Large intestine (tissue), 3 donors: ENCODE data around the gene ATP2B2. TPM values are rescaled to one million over a fixed set of nuclear protein-coding genes. Genes with fewer than 3 reads are reported as not detected.

Experiments used
- DNase-seq, 2 donors: peaks; one replicate each; pipeline versions ENCODE4 v3.0.0 to v3.0.0-alpha.2; 2013
- H3K27ac ChIP-seq: one replicate; pipeline ENCODE4 v1.5.1; 2013; ENCODE audit warnings: low read length
- H3K27me3 ChIP-seq: 2 replicates; pipeline ENCODE4 v1.6.1; 2013; ENCODE audit warnings: low read length; ENCODE audit not compliant: control insufficient read depth, insufficient read depth
- H3K36me3 ChIP-seq: 2 replicates; pipeline ENCODE4 v1.6.1; 2013; ENCODE audit warnings: low read length; ENCODE audit not compliant: control insufficient read depth, insufficient read depth
- H3K4me1 ChIP-seq: one replicate; pipeline ENCODE4 v1.6.1; 2013; ENCODE audit warnings: low read length; ENCODE audit not compliant: control insufficient read depth, insufficient read depth
- H3K4me3 ChIP-seq: one replicate; pipeline ENCODE4 v1.5.1; 2013; ENCODE audit warnings: low read length
- H3K9me3 ChIP-seq: one replicate; pipeline ENCODE4 v1.6.1; 2013; ENCODE audit warnings: mild to moderate bottlenecking, low read depth, low read length, moderate library complexity; ENCODE audit not compliant: control insufficient read depth
- WGBS: methylation state at CpG from one replicate; pipeline ENCODE4 v1.1.5; 2013; ENCODE audit warnings: low lambda C conversion rate; ENCODE audit not compliant: insufficient coverage; 5-methylcytosine and 5-hydroxymethylcytosine counted together
- polyA plus RNA-seq: library from polyadenylated mRNA; unstranded; fragments of 120-200 nt; gene quantifications from one replicate; pipeline ENCODE4 v1.2.1, GENCODE V29; 2013

The ATP2B2 gene
- polyA plus RNA-seq, 1 donor = 1.5 TPM

- peaks cover 36% of the 10 kb centered on the region for H3K27me3 ChIP-seq
- 80% methylated on average over 2 of the region's 10 CpGs for WGBS
Measured at GRCh38 chr3:10327592-10327991, 177.8 kb downstream of the ATP2B2 start.

GRCh38 chr3:10322352-10322710, 183.1 kb downstream of the ATP2B2 start:
- Histone ChIP-seq H3K36me3 (peaks cover 17% of the 10 kb centered on the region), H3K27ac (no peak overlapping the region), H3K4me3 (no peak overlapping the region), H3K27me3 (peaks cover 5% of the 10 kb centered on the region), H3K4me1 (peaks cover 19% of the 10 kb centered on the region), H3K9me3 (no peaks in the 10 kb centered on the region)
- DNase-seq = no peak
- WGBS = no CpG with 5 or more reads among the region's 1 CpG

More at GRCh38 chr3:10327592-10327991, 177.8 kb downstream of the ATP2B2 start:
- Histone ChIP-seq H3K4me3 (no peak overlapping the region), H3K4me1 (no peaks in the 10 kb centered on the region), H3K9me3 (no peaks in the 10 kb centered on the region), H3K36me3 (no peaks in the 10 kb centered on the region), H3K27ac (no peak overlapping the region)
- DNase-seq = no peak

- peaks cover 5% of the 10 kb centered on the region for H3K27me3 ChIP-seq
- no peak overlapping the region for H3K4me3 ChIP-seq
- no peak overlapping the region for H3K27ac ChIP-seq
- H3K36me3 ChIP-seq = peaks cover 21% of the 10 kb centered on the region
- WGBS = no CpG with 5 or more reads among the region's 8 CpGs
- no peaks in the 10 kb centered on the region for H3K9me3 ChIP-seq
- peaks cover 23% of the 10 kb centered on the region for H3K4me1 ChIP-seq
- no peak for DNase-seq
Measured at GRCh38 chr3:10321630-10322351, 183.6 kb downstream of the ATP2B2 start.

- peaks cover under 1% of the 10 kb centered on the region for H3K27me3 ChIP-seq
- no peak for DNase-seq
- H3K36me3 ChIP-seq = peaks cover 35% of the 10 kb centered on the region
- H3K4me1 ChIP-seq = peaks cover 23% of the 10 kb centered on the region
- H3K4me3 ChIP-seq = peak overlapping the region; percentile 86
- WGBS = no CpG with 5 or more reads among the region's 9 CpGs
- no peaks in the 10 kb centered on the region for H3K9me3 ChIP-seq
- peak overlapping the region; percentile 80 for H3K27ac ChIP-seq
Measured at GRCh38 chr3:10320320-10320677, 185.1 kb downstream of the ATP2B2 start.

GRCh38 chr3:10319804-10320203, 185.6 kb downstream of the ATP2B2 start:
- 30% methylated on average over 2 of the region's 3 CpGs for WGBS
- DNase-seq = no peak
- H3K27ac ChIP-seq = peak overlapping the region; percentile 80
- peaks cover 23% of the 10 kb centered on the region for H3K4me1 ChIP-seq
- peak overlapping the region; percentile 86 for H3K4me3 ChIP-seq
- peaks cover 40% of the 10 kb centered on the region for H3K36me3 ChIP-seq
- no peaks in the 10 kb centered on the region for H3K9me3 ChIP-seq
- no peaks in the 10 kb centered on the region for H3K27me3 ChIP-seq

- peak overlapping the region; percentile 41 for H3K4me3 ChIP-seq
- peaks cover 45% of the 10 kb centered on the region for H3K36me3 ChIP-seq
- H3K27ac ChIP-seq = peak overlapping the region; percentile 47
- DNase-seq = peak; percentile 30 to 77
- H3K4me1 ChIP-seq = peaks cover 23% of the 10 kb centered on the region
- H3K27me3 ChIP-seq = no peaks in the 10 kb centered on the region
- H3K9me3 ChIP-seq = no peaks in the 10 kb centered on the region
- 40% methylated on average over 2 of the region's 6 CpGs for WGBS
Measured at GRCh38 chr3:10319251-10319650, 186.1 kb downstream of the ATP2B2 start.

- Histone ChIP-seq H3K9me3 (no peaks in the 10 kb centered on the region), H3K4me1 (peaks cover 23% of the 10 kb centered on the region), H3K27me3 (no peaks in the 10 kb centered on the region), H3K4me3 (no peak overlapping the region), H3K27ac (peak overlapping the region; percentile 56), H3K36me3 (peaks cover 58% of the 10 kb centered on the region)
- DNase-seq = no peak
- no CpG with 5 or more reads among the region's 3 CpGs for WGBS
Measured at GRCh38 chr3:10317961-10318350, 187.4 kb downstream of the ATP2B2 start.

GRCh38 chr3:10317311-10317960, 187.9 kb downstream of the ATP2B2 start:
- no peaks in the 10 kb centered on the region for H3K9me3 ChIP-seq
- peaks cover 23% of the 10 kb centered on the region for H3K4me1 ChIP-seq
- H3K27ac ChIP-seq = peak overlapping the region; percentile 56
- H3K27me3 ChIP-seq = no peaks in the 10 kb centered on the region
- peak; percentile 75 to 87 for DNase-seq
- no peak overlapping the region for H3K4me3 ChIP-seq
- peaks cover 63% of the 10 kb centered on the region for H3K36me3 ChIP-seq
- no CpG with 5 or more reads among the region's 4 CpGs for WGBS

- H3K4me3 ChIP-seq = no peak overlapping the region
- H3K27me3 ChIP-seq = no peaks in the 10 kb centered on the region
- peaks cover 79% of the 10 kb centered on the region for H3K36me3 ChIP-seq
- no CpG with 5 or more reads among the region's 4 CpGs for WGBS
- H3K27ac ChIP-seq = no peak overlapping the region
- no peaks in the 10 kb centered on the region for H3K9me3 ChIP-seq
- H3K4me1 ChIP-seq = peaks cover 23% of the 10 kb centered on the region
- DNase-seq = no peak
Measured at GRCh38 chr3:10315771-10316344, 189.5 kb downstream of the ATP2B2 start.

GRCh38 chr3:10315101-10315500, 190.3 kb downstream of the ATP2B2 start:
- peaks cover 86% of the 10 kb centered on the region for H3K36me3 ChIP-seq
- no CpG with 5 or more reads among the region's 14 CpGs for WGBS

More at GRCh38 chr3:10315101-10315500, 190.3 kb downstream of the ATP2B2 start:
- DNase-seq = no peak
- peaks cover 23% of the 10 kb centered on the region for H3K4me1 ChIP-seq
- no peak overlapping the region for H3K27ac ChIP-seq
- H3K27me3 ChIP-seq = no peaks in the 10 kb centered on the region
- H3K9me3 ChIP-seq = no peaks in the 10 kb centered on the region
- no peak overlapping the region for H3K4me3 ChIP-seq
